ENCODE measurements around the gene AKR1C8.

GRCh38 chr10:5117026-5117425 is 67.9 kb downstream of the AKR1C8 start:
- TF ChIP-seq, protein P1, sequence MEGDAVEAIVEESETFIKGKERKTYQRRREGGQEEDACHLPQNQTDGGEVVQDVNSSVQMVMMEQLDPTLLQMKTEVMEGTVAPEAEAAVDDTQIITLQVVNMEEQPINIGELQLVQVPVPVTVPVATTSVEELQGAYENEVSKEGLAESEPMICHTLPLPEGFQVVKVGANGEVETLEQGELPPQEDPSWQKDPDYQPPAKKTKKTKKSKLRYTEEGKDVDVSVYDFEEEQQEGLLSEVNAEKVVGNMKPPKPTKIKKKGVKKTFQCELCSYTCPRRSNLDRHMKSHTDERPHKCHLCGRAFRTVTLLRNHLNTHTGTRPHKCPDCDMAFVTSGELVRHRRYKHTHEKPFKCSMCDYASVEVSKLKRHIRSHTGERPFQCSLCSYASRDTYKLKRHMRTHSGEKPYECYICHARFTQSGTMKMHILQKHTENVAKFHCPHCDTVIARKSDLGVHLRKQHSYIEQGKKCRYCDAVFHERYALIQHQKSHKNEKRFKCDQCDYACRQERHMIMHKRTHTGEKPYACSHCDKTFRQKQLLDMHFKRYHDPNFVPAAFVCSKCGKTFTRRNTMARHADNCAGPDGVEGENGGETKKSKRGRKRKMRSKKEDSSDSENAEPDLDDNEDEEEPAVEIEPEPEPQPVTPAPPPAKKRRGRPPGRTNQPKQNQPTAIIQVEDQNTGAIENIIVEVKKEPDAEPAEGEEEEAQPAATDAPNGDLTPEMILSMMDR (IDR thresholded peaks at IDR 0.05; ENCODE audit: low read depth, low read length) = no peak
- TF ChIP-seq POLR2A (IDR thresholded peaks at IDR 0.05; ENCODE audit: extremely low read depth, insufficient read length) = no peak
- TF ChIP-seq, protein P2, sequence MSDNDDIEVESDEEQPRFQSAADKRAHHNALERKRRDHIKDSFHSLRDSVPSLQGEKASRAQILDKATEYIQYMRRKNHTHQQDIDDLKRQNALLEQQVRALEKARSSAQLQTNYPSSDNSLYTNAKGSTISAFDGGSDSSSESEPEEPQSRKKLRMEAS (IDR thresholded peaks at IDR 0.05; ENCODE audit: low read depth, low read length) = no peak

Data from NB4 (cell line).